HEK293 (cell line): ENCODE measurements around the gene TKT.

Source experiments
- CTCF ChIA-PET: fragments of 350-600 bp; formaldehyde crosslinking; extraction: SDS; loops from one replicate; lab custom pipeline; 2021; ENCODE audit warnings: antibody characterized with exemption; lab: Yijun Ruan, JAX
- POLR2A ChIA-PET: fragments of 300-600 bp; formaldehyde crosslinking; extraction: SDS; loops from one replicate; lab custom pipeline; 2020; ENCODE audit warnings: antibody characterized with exemption, inconsistent platforms; lab: Yijun Ruan, JAX
- H3K27ac ChIP-seq: fragments of 200-500 bp; sonication (Bioruptor generic); 2 replicates; pipeline ENCODE4 v1.5.1; 2014; ENCODE audit warnings: low read depth, low read length, control low read depth, inconsistent platforms; ENCODE audit errors: extremely low read depth
- H3K36me3 ChIP-seq, 2 experiments: fragments of 200-500 bp in 1 of 2; sonication (Bioruptor generic) in 1 of 2; 1 replicate in 1 of 2; 2 replicates in 1 of 2; pipeline ENCODE4 v1.5.1; 2014 to 2017; ENCODE audit warnings: inconsistent platforms in 2 of 2, low read length in 2 of 2; ENCODE audit not compliant: control insufficient read depth in 2 of 2, insufficient read depth in 1 of 2
- H3K4me1 ChIP-seq: fragments of 200-500 bp; sonication (Bioruptor generic); 2 replicates; pipeline ENCODE4 v1.5.1; 2014; ENCODE audit warnings: mild to moderate bottlenecking, low read length, inconsistent platforms; ENCODE audit not compliant: control insufficient read depth, insufficient read depth
- H3K4me3 ChIP-seq: 2 replicates; pipeline ENCODE4 v1.5.1; 2011; ENCODE audit warnings: low read depth, mild to moderate bottlenecking, control low read depth, low read length, moderate library complexity
- H3K9me3 ChIP-seq: fragments of 200-500 bp; sonication (Bioruptor generic); 2 replicates; pipeline ENCODE4 v1.5.1; 2014; ENCODE audit warnings: low read depth, low read length, inconsistent platforms; ENCODE audit not compliant: control insufficient read depth, insufficient read depth
- BCL11B ChIP-seq: fragments of 450-650 bp; formaldehyde crosslinking; IDR thresholded peaks from 2 replicates; pipeline ENCODE4 v1.5.1; 2016; ENCODE audit warnings: low read depth, missing biosample characterization, missing genetic modification characterization
- EGR2 ChIP-seq: fragments of 450-650 bp; formaldehyde crosslinking; IDR thresholded peaks from 2 replicates; pipeline ENCODE4 v1.5.1; 2016; ENCODE audit warnings: low read depth, missing biosample characterization, missing genetic modification characterization
- GFI1B ChIP-seq: fragments of 450-650 bp; formaldehyde crosslinking; IDR thresholded peaks from 2 replicates; pipeline ENCODE4 v1.5.1; 2016; ENCODE audit warnings: missing biosample characterization, missing genetic modification characterization
- GLI2 ChIP-seq: fragments of 450-650 bp; formaldehyde crosslinking; IDR thresholded peaks from 2 replicates; pipeline ENCODE4; 2017; ENCODE audit warnings: missing biosample characterization, missing genetic modification characterization, low read depth, borderline replicate concordance
- GLI4 ChIP-seq: fragments of 450-650 bp; formaldehyde crosslinking; IDR thresholded peaks from 2 replicates; pipeline ENCODE4 v1.5.1; 2016; ENCODE audit warnings: missing biosample characterization, missing genetic modification characterization
- SCRT1 ChIP-seq: fragments of 450-650 bp; formaldehyde crosslinking; IDR thresholded peaks from 2 replicates; pipeline ENCODE4 v1.5.1; 2016; ENCODE audit warnings: missing biosample characterization, missing genetic modification characterization, borderline replicate concordance
- SCRT2 ChIP-seq: fragments of 450-650 bp; formaldehyde crosslinking; IDR thresholded peaks from 2 replicates; pipeline ENCODE4 v1.5.1; 2016; ENCODE audit warnings: missing biosample characterization, missing genetic modification characterization
- TCF7L2 ChIP-seq: IDR thresholded peaks from 2 replicates; pipeline ENCODE4 v1.6.1; 2011; ENCODE audit warnings: low read depth, mild to moderate bottlenecking, inconsistent platforms, low read length, moderate library complexity, borderline replicate concordance
- ZBTB1 ChIP-seq: fragments of 450-650 bp; formaldehyde crosslinking; IDR thresholded peaks from 2 replicates; pipeline ENCODE4 v1.5.1; 2016; ENCODE audit warnings: missing biosample characterization, missing genetic modification characterization
- ZFHX2 ChIP-seq: fragments of 450-650 bp; formaldehyde crosslinking; conservative IDR thresholded peaks from 2 replicates; pipeline ENCODE4 v1.5.1; 2016; ENCODE audit warnings: missing biosample characterization, missing genetic modification characterization
- ZNF132 ChIP-seq: fragments of 450-650 bp; formaldehyde crosslinking; IDR thresholded peaks from 2 replicates; pipeline ENCODE4 v1.5.1; 2017; ENCODE audit warnings: missing biosample characterization, missing genetic modification characterization, borderline replicate concordance
- ZNF184 ChIP-seq: fragments of 450-650 bp; IDR thresholded peaks from 2 replicates; pipeline ENCODE4 v1.5.1; 2018; ENCODE audit warnings: missing biosample characterization, mild to moderate bottlenecking, missing genetic modification characterization
- ZNF23 ChIP-seq: fragments of 450-650 bp; formaldehyde crosslinking; IDR thresholded peaks from 2 replicates; pipeline ENCODE4 v1.5.1; 2016; ENCODE audit warnings: missing biosample characterization, missing genetic modification characterization, borderline replicate concordance
- ZNF362 ChIP-seq: fragments of 450-650 bp; formaldehyde crosslinking; IDR thresholded peaks from 2 replicates; pipeline ENCODE4 v1.5.1; 2016; ENCODE audit warnings: missing biosample characterization, missing genetic modification characterization
- ZNF366 ChIP-seq: fragments of 450-650 bp; formaldehyde crosslinking; conservative IDR thresholded peaks from 2 replicates; pipeline ENCODE4 v1.5.1; 2016; ENCODE audit warnings: missing biosample characterization, missing genetic modification characterization
- ZNF423 ChIP-seq: fragments of 450-650 bp; formaldehyde crosslinking; IDR thresholded peaks from 2 replicates; pipeline ENCODE4 v1.5.1; 2016; ENCODE audit warnings: missing biosample characterization, missing genetic modification characterization
- ZNF433 ChIP-seq: fragments of 450-650 bp; formaldehyde crosslinking; IDR thresholded peaks from 2 replicates; pipeline ENCODE4 v1.5.1; 2016; ENCODE audit warnings: missing biosample characterization, missing genetic modification characterization, low read depth
- ZNF473 ChIP-seq: fragments of 450-650 bp; formaldehyde crosslinking; IDR thresholded peaks from 2 replicates; pipeline ENCODE4 v1.5.1; 2017; ENCODE audit warnings: missing biosample characterization, missing genetic modification characterization
- ZNF513 ChIP-seq: fragments of 450-650 bp; IDR thresholded peaks from 2 replicates; pipeline ENCODE4 v1.5.1; 2018; ENCODE audit warnings: missing biosample characterization, missing genetic modification characterization
- ZNF544 ChIP-seq: fragments of 450-650 bp; formaldehyde crosslinking; IDR thresholded peaks from 2 replicates; pipeline ENCODE4 v1.5.0; 2017; ENCODE audit warnings: missing biosample characterization, missing genetic modification characterization
- ZNF548 ChIP-seq: fragments of 450-650 bp; formaldehyde crosslinking; IDR thresholded peaks from 2 replicates; pipeline ENCODE4 v1.5.1; 2016; ENCODE audit warnings: missing biosample characterization, missing genetic modification characterization
- ZNF596 ChIP-seq: fragments of 450-650 bp; IDR thresholded peaks from 2 replicates; pipeline ENCODE4 v1.5.0; 2018; ENCODE audit warnings: missing biosample characterization, mild to moderate bottlenecking, missing genetic modification characterization, moderate library complexity
- ZNF629 ChIP-seq: fragments of 450-650 bp; formaldehyde crosslinking; IDR thresholded peaks from 2 replicates; pipeline ENCODE4 v1.5.1; 2017; ENCODE audit warnings: missing biosample characterization, missing genetic modification characterization
- ZNF768 ChIP-seq: fragments of 450-650 bp; formaldehyde crosslinking; IDR thresholded peaks from 2 replicates; pipeline ENCODE4 v1.5.1; 2018; ENCODE audit warnings: missing biosample characterization, mild to moderate bottlenecking, missing genetic modification characterization
- ZSCAN4 ChIP-seq: fragments of 450-650 bp; formaldehyde crosslinking; IDR thresholded peaks from 2 replicates; pipeline ENCODE4 v1.5.1; 2017; ENCODE audit warnings: missing biosample characterization, missing genetic modification characterization
- ZXDB ChIP-seq: fragments of 450-650 bp; formaldehyde crosslinking; IDR thresholded peaks from 2 replicates; pipeline ENCODE4 v1.5.1; 2016; ENCODE audit warnings: missing biosample characterization, missing genetic modification characterization
- TF ChIP-seq, protein P1 (sequence below): fragments of 450-650 bp; IDR thresholded peaks from 2 replicates; pipeline ENCODE4 v1.5.1; 2018; ENCODE audit warnings: missing biosample characterization, mild to moderate bottlenecking, missing genetic modification characterization
- TF ChIP-seq, protein P2 (sequence below): fragments of 450-650 bp; formaldehyde crosslinking; IDR thresholded peaks from 2 replicates; pipeline ENCODE4 v1.5.1; 2016; ENCODE audit warnings: missing biosample characterization, missing genetic modification characterization

TKT gene

DNA sequence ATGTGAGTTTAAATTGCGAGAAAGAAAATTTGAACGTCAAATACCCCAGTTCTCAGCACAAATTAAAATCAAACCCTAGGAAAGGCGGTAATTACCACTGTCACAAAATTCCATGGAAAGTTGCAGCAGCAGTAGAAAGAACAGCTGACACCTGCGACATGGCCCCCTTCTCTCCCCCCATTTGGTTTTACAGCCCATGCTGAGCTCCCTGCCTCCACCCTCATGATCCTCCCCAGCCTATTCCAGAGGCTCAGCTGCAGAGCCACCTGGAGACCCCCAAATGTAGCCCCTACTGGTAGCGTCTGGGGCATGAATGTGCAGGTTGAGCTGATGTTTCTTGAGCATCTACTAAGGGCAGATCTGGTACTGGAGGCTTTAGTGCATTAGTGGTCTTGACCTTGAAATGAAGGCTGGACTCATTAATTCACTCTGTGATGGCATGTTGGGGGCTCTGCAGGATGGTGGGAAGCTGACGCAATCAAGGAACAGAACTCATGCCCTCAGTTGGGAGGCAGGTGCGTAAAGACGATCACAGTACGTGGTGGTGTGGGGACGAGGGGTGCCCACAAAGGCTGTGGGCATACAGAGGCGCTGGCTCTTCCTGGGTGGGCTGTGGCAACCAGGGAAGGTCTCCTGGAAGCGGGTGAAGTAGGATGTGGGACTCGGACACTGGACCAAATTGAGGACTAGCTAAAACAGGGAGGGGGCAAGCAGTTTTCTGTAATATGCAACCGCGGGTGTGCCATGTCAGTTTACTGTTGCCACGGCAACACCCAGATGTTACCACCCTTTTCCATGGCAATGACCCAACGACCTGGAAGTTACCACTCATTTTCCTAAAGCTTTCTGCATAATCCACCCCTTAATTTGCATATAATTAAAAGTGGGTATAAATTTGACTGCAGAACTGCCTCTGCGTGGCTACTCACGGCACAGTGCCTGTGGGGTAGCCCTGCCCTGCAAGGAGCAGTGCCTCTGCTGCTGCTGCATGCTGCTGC is 55.0 kb downstream of the TKT start:
- H3K9me3 ChIP-seq, result no peaks in the 10 kb centered on the region
- ChIA-PET POLR2A (interaction anchor here (0.8 kb wide), 1 partner anchor 30 kb away, joined by 3 read pairs; no protein-coding TSS in a partner anchor), CTCF (interaction anchor here (0.5 to 1.0 kb wide), 3 partner anchors 19 to 150 kb away, joined by 3 to 4 read pairs (median 3); no protein-coding TSS in a partner anchor)
- TF ChIP-seq ZNF629 (tag by site-specific recombination), result no peak
- no peak for TF ChIP-seq GLI4 (tag by site-specific recombination)
- no peak for TF ChIP-seq SCRT2 (tag by site-specific recombination)
- TF ChIP-seq ZNF184 (tag by site-specific recombination), result no peak
- TF ChIP-seq TCF7L2, result no peak
- no peak for TF ChIP-seq ZNF548 (tag by site-specific recombination)
- TF ChIP-seq GLI2 (tag by site-specific recombination), result no peak
- no peak for TF ChIP-seq ZNF473 (tag by site-specific recombination)
- TF ChIP-seq GFI1B, result no peak
- TF ChIP-seq, protein P1, sequence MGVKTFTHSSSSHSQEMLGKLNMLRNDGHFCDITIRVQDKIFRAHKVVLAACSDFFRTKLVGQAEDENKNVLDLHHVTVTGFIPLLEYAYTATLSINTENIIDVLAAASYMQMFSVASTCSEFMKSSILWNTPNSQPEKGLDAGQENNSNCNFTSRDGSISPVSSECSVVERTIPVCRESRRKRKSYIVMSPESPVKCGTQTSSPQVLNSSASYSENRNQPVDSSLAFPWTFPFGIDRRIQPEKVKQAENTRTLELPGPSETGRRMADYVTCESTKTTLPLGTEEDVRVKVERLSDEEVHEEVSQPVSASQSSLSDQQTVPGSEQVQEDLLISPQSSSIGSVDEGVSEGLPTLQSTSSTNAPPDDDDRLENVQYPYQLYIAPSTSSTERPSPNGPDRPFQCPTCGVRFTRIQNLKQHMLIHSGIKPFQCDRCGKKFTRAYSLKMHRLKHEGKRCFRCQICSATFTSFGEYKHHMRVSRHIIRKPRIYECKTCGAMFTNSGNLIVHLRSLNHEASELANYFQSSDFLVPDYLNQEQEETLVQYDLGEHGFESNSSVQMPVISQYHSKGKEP (tag by site-specific recombination), result no peak
- no peak for TF ChIP-seq ZNF768 (tag by site-specific recombination)
- TF ChIP-seq ZXDB, result no peak
- TF ChIP-seq ZFHX2 (tag by site-specific recombination), result no peak
- TF ChIP-seq EGR2 (tag by site-specific recombination), result no peak
- no peak for TF ChIP-seq ZNF132
- no peak for TF ChIP-seq ZNF433 (tag by site-specific recombination)
- no peak for TF ChIP-seq ZNF423 (tag by site-specific recombination)
- H3K27ac ChIP-seq, result no peak overlapping the region
- H3K36me3 ChIP-seq, result peaks cover 0 to 60% of the 10 kb centered on the region in 2 experiments; a peak in 1 of 3 replicates
- no peak overlapping the region for H3K4me3 ChIP-seq
- H3K4me1 ChIP-seq, result no peaks in the 10 kb centered on the region

DNA sequence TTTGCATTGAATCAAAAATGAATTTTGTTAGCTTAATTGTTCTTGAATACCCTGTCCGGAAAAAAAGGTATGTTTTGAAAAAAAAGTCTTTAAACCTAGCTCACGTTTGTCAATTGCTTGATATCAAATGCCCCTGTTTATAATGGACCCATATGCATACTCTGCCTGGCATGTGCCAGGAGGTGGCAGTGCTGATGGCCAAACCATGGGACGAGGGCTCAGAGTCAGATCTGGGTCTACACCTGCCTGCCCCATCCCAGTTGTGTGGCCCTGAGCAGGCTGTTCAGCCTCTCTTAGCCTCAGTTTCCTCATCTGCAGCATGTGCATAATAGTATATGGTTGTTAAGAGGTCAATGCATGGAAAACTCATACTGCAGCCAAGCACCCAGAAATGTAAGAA is 56.0 kb downstream of the TKT start:
- no peak overlapping the region for H3K27ac ChIP-seq
- peaks cover 0 to 57% of the 10 kb centered on the region in 2 experiments; a peak in 1 of 3 replicates for H3K36me3 ChIP-seq
- H3K9me3 ChIP-seq, result no peaks in the 10 kb centered on the region
- ChIA-PET CTCF (interaction anchor here (0.6 to 1.5 kb wide), 6 partner anchors 20 to 1044 kb away, joined by 3 to 6 read pairs (median 4); no protein-coding TSS in a partner anchor), POLR2A (no interaction called here)
- H3K4me1 ChIP-seq, result no peaks in the 10 kb centered on the region
- TF ChIP-seq, protein P2, sequence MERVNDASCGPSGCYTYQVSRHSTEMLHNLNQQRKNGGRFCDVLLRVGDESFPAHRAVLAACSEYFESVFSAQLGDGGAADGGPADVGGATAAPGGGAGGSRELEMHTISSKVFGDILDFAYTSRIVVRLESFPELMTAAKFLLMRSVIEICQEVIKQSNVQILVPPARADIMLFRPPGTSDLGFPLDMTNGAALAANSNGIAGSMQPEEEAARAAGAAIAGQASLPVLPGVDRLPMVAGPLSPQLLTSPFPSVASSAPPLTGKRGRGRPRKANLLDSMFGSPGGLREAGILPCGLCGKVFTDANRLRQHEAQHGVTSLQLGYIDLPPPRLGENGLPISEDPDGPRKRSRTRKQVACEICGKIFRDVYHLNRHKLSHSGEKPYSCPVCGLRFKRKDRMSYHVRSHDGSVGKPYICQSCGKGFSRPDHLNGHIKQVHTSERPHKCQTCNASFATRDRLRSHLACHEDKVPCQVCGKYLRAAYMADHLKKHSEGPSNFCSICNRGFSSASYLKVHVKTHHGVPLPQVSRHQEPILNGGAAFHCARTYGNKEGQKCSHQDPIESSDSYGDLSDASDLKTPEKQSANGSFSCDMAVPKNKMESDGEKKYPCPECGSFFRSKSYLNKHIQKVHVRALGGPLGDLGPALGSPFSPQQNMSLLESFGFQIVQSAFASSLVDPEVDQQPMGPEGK (tag by site-specific recombination), result no peak
- TF ChIP-seq ZNF23 (tag by site-specific recombination) (no peak), ZNF513 (tag by site-specific recombination) (no peak), ZNF596 (no peak), SCRT1 (tag by site-specific recombination) (no peak), ZNF366 (tag by site-specific recombination) (no peak), ZNF362 (no peak), BCL11B (tag by site-specific recombination) (no peak), GLI2 (tag by site-specific recombination) (no peak), ZBTB1 (no peak), ZSCAN4 (no peak), ZNF544 (no peak)
- no peak overlapping the region for H3K4me3 ChIP-seq
